NCI-H2107 treated with DMSO at 0.1 percent for 48 hours (cell line): ENCODE data around the gene SERPING1.

Experiments
- DNase-seq: peaks from one replicate; lab custom pipeline; 2025; ENCODE audit not compliant: unreplicated experiment; lab: John Stamatoyannopoulos, UW

Gene SERPING1

GRCh38 chr11:57638005-57638781 lies 40.7 kb downstream of the SERPING1 start:
- DNase-seq = peak; percentile 39

GRCh38 chr11:57638811-57639320 lies 41.4 kb downstream of the SERPING1 start:
- DNase-seq = no peak

GRCh38 chr11:57639321-57640067 lies 42.0 kb downstream of the SERPING1 start:
- DNase-seq = no peak

- no peak for DNase-seq
Observed at GRCh38 chr11:57640068-57640800, 42.7 kb downstream of the SERPING1 start.

- DNase-seq = peak; percentile 26
Observed at GRCh38 chr11:57641011-57641807, 43.7 kb downstream of the SERPING1 start.

- no peak for DNase-seq
Observed at GRCh38 chr11:57643802-57644201, 46.3 kb downstream of the SERPING1 start.

- DNase-seq = peak; percentile 35
Observed at GRCh38 chr11:57644748-57645688, 47.5 kb downstream of the SERPING1 start.

GRCh38 chr11:57645689-57646085 lies 48.2 kb downstream of the SERPING1 start:
- DNase-seq = no peak

- DNase-seq = no peak
Observed at GRCh38 chr11:57646194-57646798, 48.8 kb downstream of the SERPING1 start.

GRCh38 chr11:57646799-57647303 lies 49.4 kb downstream of the SERPING1 start:
- DNase-seq = no peak

GRCh38 chr11:57647372-57647771 lies 49.9 kb downstream of the SERPING1 start:
- no peak for DNase-seq

- no peak for DNase-seq
Observed at GRCh38 chr11:57647960-57648800, 50.7 kb downstream of the SERPING1 start.

- DNase-seq = no peak
Observed at GRCh38 chr11:57648801-57649735, 51.6 kb downstream of the SERPING1 start.

GRCh38 chr11:57649826-57650738 lies 52.6 kb downstream of the SERPING1 start, which contains the start of gene YPEL4:
TSS of gene YPEL4 (minus strand) at chr11:57649912. CDS start at chr11:57647107, 2,805 bp downstream.
- DNase-seq = no peak

- no peak for DNase-seq
Observed at GRCh38 chr11:57650739-57651090, 53.2 kb downstream of the SERPING1 start.

GRCh38 chr11:57651408-57651807 lies 53.9 kb downstream of the SERPING1 start:
- DNase-seq = no peak
